Fibroblast of upper back skin (primary cell): ENCODE results near the gene PPM1H.

Source experiments
- DNase-seq: peaks from one replicate; pipeline ENCODE4 v3.0.0-alpha.2; 2013

Gene PPM1H

DNA sequence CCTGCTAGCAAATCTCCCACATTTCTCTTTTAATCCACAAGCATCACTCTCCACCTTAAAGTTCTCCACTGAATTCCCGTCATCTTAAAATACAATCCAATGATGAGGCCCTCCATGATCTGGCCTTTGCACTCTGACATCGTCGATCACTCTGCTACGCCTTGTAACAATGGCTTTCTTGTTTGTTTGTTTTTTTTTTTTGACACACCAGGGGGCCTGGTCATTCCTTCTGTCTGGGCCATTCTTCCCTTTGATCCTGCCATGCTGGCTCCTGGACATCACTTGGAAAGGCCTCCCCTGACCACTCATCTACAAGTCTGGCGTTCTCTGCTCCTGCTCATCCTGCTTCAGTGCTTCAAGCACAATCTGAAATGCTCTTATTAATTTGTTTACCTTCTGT lies 233.5 kb downstream of the PPM1H start:
- DNase-seq: no peak

DNA sequence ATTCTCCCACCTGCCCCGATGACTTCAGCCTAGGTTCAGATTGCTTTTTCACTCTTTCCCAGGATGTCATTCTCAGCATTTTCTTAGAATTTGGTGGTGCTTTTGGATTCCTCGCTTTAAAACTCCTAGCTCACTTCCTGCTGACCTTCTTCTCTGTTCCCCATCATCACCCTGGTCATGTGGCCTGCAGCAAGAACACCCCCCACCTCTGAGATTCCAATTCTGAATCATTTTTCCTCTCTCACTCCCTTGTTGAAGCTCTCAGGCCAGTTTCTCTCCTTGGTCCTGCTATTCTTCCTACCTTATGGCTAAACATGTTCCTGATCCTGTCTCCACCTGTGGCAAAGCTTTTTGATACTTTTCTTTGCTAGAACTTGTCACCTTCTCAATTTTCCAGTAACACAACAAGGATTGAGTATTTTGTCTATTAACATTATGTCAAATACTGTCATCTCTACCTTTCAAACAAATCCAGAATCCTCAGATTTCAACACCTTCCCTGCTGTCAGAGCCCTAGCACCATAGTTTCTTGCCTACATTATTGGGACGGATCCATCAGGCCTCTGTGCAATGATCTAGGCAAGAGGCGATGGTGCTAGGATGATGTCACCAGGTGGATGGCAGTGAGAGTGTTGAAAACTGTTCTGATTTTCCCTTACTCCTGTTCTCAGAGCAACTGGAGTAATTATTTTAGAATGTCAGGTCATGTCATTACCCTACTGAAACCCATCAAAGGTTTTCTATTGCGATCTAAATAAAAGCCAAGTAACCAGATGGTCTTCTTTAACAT lies 234.7 kb downstream of the PPM1H start:
- peak; percentile 54 for DNase-seq

DNA sequence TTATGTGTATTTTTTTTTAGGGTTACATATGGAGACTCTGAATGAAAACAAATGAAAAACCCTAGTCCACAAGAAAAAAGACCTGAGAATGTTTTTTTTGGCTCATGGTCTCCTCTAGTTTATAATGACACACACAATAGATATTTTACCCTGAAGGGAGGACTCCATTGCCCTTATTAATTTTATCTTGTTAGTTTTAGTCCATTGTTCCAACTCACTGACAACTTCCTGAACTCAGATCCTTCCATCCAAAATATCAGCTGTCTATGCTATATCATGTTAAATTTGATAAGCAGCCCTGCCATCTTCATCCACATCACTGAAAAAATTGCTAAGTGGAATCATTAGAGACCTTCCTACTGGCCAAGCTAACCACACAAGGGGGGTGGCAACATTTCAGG lies 236.2 kb downstream of the PPM1H start:
- DNase-seq: peak; percentile 81

- no peak for DNase-seq
Measured at GRCh38 chr12:62697893-62698292, 237.1 kb downstream of the PPM1H start.

DNA sequence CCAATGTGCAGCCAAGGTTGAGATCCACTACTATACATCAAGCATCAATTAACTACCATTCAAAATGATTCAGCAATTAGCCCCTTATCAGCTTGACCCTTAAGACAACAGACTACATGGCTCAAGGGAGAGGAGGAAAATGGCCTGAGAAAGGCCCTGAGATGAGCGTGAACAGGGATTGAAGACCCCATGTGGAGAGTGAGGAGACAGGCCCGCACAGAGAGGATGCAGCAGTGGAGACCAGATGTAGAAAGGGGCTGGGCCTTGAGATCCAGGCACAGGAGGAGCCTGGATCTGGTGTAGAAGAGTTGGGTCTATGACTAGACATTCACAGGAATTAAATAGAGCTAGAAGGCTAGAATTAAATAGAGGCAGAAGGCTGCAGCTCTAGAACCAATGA lies 239.3 kb downstream of the PPM1H start:
- no peak for DNase-seq

- no peak for DNase-seq
Measured at GRCh38 chr12:62694632-62695031, 240.3 kb downstream of the PPM1H start.

- DNase-seq: no peak
Measured at GRCh38 chr12:62694116-62694515, 240.8 kb downstream of the PPM1H start.

GRCh38 chr12:62693376-62694050 lies 241.4 kb downstream of the PPM1H start:
- peak; percentile 81 for DNase-seq

DNA sequence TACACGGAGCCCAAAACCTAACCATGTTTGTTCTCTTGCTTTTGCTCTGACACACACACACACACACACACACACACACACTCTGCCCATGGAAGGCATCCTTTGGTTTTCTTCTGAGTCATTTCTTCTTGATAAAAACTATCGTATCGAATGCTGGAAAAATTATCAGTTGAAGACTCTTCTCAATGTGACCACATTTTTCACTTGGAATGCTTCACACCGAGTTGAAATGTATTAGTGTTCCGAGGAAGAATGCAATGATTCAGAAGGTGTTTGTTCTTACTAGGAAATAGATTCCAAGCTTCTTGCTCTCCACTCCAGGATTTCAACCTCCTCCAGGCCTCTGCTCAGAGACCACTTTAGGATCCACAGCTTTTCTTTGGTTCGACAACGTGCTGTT lies 242.1 kb downstream of the PPM1H start:
- peak; percentile 97 for DNase-seq

- DNase-seq: no peak
Measured at GRCh38 chr12:62691309-62691708, 243.6 kb downstream of the PPM1H start.

GRCh38 chr12:62689042-62689839 lies 245.7 kb downstream of the PPM1H start:
- no peak for DNase-seq

- peak; percentile 75 for DNase-seq
Measured at GRCh38 chr12:62686938-62687337, 248.0 kb downstream of the PPM1H start.

GRCh38 chr12:62684570-62685295 lies 250.2 kb downstream of the PPM1H start:
- peak; percentile 95 for DNase-seq

DNA sequence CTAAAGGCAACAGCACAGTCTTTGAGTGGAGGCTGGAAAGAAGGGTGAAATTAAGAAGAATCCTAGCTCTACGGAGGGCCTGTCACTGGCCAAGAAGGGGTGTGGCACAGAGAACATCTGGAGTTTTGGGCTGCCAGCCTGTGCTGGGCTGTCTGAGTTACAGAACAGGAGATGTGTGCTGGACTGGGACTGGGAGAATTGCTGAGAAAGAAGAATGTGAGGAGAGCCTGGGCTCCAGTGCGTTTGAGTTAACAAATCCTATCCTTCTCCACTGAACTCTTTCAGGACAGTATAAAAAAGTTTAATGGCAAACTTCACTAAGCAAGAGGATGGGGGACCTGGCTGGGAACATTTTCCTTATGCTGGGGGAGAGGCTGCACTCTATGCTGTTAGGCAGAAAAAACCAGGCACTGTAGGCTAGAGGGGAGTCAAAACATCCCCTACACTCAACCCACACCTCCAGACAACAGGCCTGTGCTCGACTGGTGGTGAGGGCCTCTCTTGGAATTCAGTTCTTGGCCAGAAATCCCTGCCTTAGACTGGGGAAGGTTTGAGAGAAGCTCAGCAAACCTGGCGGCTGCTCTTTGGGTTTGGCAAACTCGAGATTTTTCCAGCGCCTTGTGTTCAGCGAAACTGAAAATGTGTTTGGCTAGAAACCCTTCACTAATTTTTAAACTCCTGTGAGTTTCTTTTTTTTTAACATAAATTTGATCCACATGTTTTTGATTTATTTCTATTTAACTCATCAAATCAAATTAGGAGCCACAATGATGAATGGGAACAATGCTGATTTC lies 251.0 kb downstream of the PPM1H start:
- peak; percentile 97 for DNase-seq

DNA sequence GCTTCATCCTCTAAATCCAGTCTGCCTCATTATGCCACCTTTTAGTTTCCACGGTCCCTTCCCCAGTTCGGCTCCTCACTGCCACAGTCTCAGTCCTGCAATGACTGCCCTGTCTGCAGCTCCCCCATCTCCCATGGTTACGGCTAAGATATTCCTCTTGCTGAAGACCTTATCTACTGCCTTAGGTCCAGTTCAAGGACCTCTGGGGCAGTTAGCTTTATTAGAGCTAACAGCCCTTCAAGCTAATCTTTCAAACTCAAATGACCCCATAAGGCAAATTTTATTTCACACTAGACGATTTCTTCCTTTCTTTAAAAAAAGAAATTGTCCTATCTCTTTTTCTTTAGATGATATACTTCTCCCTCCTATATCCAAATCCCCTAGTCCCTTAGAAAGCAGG lies 253.6 kb downstream of the PPM1H start:
- no peak for DNase-seq

DNA sequence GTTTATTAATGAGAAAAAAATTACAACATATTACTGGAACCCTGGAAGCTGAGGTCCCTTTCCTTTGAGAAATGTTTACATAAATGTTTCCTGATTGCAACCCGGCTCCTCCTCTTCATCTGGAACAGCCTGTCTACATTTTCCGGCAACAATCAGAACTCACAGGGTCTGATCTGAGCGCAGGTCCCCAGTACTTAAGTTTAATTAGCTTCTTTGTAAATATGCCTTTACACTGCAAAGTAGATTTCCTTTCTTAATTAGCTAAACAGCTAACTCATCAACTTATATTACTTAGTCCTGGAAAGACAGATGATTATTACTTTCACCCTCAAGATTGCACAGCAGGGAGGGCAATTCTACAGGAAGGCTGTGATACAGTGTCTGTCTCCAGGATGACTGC lies 255.3 kb downstream of the PPM1H start:
- no peak for DNase-seq

- DNase-seq: no peak
Measured at GRCh38 chr12:62677355-62677754, 257.6 kb downstream of the PPM1H start.

- no peak for DNase-seq
Measured at GRCh38 chr12:62676521-62677307, 258.2 kb downstream of the PPM1H start.

GRCh38 chr12:62673028-62673815 lies 261.7 kb downstream of the PPM1H start:
- no peak for DNase-seq

DNA sequence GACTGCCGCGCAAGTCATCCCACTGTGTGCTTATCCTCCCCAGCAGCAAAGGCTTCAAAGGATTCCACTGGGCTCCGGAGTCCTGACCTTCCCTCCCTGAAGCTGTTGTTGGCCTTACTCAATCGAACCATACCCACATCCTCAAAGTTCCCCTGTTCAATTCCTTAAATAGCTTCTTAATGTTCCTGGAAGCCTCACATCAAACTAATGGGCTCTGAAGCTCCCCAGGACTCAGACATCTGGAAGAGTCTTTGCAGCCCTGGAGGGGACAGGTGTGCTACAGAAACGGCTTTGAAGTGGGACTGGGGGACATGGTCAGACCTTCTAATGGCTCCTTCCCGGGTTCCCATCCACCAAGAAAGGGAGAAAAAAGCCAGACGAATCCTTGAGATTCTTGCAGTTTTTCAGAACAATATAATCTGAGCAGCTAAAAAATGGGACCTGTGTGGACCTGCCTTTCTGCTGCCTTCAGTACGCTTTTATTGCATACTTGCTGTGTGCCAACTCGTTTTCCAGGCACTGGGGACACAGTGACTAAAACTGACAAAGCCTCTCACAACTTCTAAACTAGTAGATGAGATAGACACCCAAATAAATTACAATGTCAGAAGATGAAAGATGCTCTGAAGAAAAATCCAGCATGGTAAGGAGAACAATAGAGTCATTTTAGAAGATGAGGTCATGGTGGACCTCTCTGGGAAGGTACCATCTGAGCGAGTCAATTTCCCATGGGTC lies 263.8 kb downstream of the PPM1H start:
- peak; percentile 43 for DNase-seq
